Measurements from ENCODE around the gene CACNA1I.

The CACNA1I gene

GRCh38 chr22:39569066-39569465 lies 1.5 kb upstream of the CACNA1I start:
- no peak for DNase-seq

GRCh38 chr22:39570226-39570625 lies 327 bp upstream of the CACNA1I start:
- no peak for DNase-seq

- no peak for DNase-seq
Measured at GRCh38 chr22:39571538-39571937, 985 bp downstream of the CACNA1I start.

- no peak for DNase-seq
Measured at GRCh38 chr22:39574779-39575551, 4.4 kb downstream of the CACNA1I start.

- DNase-seq = no peak
Measured at GRCh38 chr22:39575552-39575825, 4.9 kb downstream of the CACNA1I start.

GRCh38 chr22:39576027-39576426 lies 5.5 kb downstream of the CACNA1I start:
- no peak for DNase-seq

- no peak for DNase-seq
Measured at GRCh38 chr22:39577366-39577765, 6.8 kb downstream of the CACNA1I start.

GRCh38 chr22:39577900-39578299 lies 7.3 kb downstream of the CACNA1I start:
- DNase-seq = no peak

- no peak for DNase-seq
Measured at GRCh38 chr22:39580006-39580441, 9.5 kb downstream of the CACNA1I start.

GRCh38 chr22:39580795-39581194 lies 10.2 kb downstream of the CACNA1I start:
- DNase-seq = no peak

- DNase-seq = no peak
Measured at GRCh38 chr22:39581303-39581702, 10.8 kb downstream of the CACNA1I start.

GRCh38 chr22:39583066-39583667 lies 12.6 kb downstream of the CACNA1I start:
- no peak for DNase-seq

- no peak for DNase-seq
Measured at GRCh38 chr22:39589875-39590274, 19.3 kb downstream of the CACNA1I start.

GRCh38 chr22:39592081-39593065 lies 21.8 kb downstream of the CACNA1I start:
- DNase-seq = no peak

GRCh38 chr22:39593066-39593930 lies 22.7 kb downstream of the CACNA1I start:
- DNase-seq = no peak

- DNase-seq = no peak
Measured at GRCh38 chr22:39593931-39594285, 23.4 kb downstream of the CACNA1I start.

- no peak for DNase-seq
Measured at GRCh38 chr22:39594411-39594810, 23.9 kb downstream of the CACNA1I start.

- DNase-seq = no peak
Measured at GRCh38 chr22:39595622-39596172, 25.1 kb downstream of the CACNA1I start.

GRCh38 chr22:39596601-39597000 lies 26.0 kb downstream of the CACNA1I start:
- DNase-seq = no peak

GRCh38 chr22:39597236-39597869 lies 26.8 kb downstream of the CACNA1I start:
- DNase-seq = no peak

- no peak for DNase-seq
Measured at GRCh38 chr22:39598017-39598965, 27.7 kb downstream of the CACNA1I start.
